GOT3 (cell line): Measurements from ENCODE around the gene TPPP2.

Experiments used
- DNase-seq: peaks from one replicate; lab custom pipeline; 2025; ENCODE audit warnings: mixed read lengths; lab: John Stamatoyannopoulos, UW

Gene TPPP2

DNA sequence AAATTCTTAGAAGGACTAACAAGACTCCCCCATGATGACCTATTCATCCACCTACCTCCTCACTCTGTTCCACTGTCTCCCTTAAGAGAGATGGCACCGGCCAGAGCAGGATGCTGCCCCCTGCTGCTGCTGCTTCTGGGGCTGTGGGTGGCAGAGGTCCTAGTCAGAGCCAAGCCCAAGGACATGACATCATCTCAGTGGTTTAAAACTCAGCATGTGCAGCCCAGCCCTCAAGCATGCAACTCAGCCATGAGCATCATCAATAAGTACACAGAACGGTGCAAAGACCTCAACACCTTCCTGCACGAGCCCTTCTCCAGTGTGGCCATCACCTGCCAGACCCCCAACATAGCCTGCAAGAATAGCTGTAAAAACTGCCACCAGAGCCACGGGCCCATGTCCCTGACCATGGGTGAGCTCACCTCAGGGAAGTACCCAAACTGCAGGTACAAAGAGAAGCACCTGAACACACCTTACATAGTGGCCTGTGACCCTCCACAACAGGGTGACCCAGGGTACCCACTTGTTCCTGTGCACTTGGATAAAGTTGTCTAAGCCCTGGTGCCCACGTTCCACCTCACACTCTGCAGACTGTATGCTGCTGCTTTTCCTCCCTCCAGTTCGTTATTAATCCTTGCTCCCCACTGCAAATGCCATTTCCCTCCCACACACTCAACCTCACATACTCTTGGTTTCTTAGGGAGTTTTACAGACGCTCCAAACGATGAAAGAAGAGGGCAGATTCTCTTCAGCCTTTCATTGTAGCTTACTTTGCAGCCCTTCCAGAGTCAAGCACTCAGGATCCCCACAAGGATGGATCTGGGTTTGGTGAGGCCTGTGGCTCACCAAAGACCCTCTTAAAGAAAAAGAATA, 28.0 kb downstream of the TPPP2 start, which contains the start of gene RNASE8:
RNASE8 (plus strand) TSS at position 20 of the 873 bp plus-strand sequence; CDS start at position 91, 71 bp downstream.
- no peak for DNase-seq

DNA sequence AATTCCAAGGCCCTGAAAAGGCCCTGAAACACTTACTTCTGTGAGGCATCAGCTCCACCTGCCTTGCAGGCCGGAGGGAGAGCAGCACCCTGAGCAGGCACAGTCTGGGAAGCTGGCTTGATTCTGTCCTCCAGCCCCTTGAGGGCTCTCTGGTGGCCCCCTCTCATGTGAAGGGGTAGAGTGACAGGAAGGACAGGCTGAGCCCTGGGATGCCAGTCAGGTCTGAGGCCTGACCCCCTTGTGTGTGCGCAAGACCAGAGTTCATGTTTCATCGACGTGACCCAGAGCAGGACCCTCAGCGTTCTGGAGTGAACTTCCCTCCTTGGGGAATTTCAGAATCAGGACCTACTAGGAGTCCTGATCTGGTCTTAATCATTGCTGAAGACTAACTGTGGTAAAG, 28.9 kb downstream of the TPPP2 start:
- no peak for DNase-seq

- DNase-seq = no peak
These were observed 30.0 kb downstream of the TPPP2 start for GRCh38 chr14:21059842-21060613.

GRCh38 chr14:21060614-21061346, 30.8 kb downstream of the TPPP2 start:
- no peak for DNase-seq

GRCh38 chr14:21061347-21061668, 31.3 kb downstream of the TPPP2 start:
- no peak for DNase-seq

DNA sequence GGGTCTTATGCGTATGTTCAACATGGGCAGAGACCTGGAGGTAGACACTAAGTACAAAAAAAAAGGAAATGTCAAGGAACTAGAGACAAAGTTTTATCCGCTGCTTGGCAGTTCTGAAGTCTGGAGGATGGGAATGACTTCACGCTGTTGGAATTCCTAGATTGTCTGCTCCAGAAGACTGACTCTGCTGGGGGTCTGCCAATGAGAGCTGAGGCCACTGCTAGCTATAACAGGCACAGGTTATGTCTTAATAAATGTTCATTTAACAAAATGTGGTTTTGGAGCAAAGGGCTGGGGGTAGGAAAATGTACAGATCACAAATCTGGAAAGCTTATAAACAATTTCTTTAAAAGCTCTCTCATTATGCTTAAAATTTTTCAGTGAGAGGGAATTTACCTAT, 33.5 kb downstream of the TPPP2 start:
- no peak for DNase-seq

GRCh38 chr14:21066882-21067502, 37.0 kb downstream of the TPPP2 start:
- no peak for DNase-seq

GRCh38 chr14:21068521-21069387, 38.7 kb downstream of the TPPP2 start:
- DNase-seq = no peak

DNA sequence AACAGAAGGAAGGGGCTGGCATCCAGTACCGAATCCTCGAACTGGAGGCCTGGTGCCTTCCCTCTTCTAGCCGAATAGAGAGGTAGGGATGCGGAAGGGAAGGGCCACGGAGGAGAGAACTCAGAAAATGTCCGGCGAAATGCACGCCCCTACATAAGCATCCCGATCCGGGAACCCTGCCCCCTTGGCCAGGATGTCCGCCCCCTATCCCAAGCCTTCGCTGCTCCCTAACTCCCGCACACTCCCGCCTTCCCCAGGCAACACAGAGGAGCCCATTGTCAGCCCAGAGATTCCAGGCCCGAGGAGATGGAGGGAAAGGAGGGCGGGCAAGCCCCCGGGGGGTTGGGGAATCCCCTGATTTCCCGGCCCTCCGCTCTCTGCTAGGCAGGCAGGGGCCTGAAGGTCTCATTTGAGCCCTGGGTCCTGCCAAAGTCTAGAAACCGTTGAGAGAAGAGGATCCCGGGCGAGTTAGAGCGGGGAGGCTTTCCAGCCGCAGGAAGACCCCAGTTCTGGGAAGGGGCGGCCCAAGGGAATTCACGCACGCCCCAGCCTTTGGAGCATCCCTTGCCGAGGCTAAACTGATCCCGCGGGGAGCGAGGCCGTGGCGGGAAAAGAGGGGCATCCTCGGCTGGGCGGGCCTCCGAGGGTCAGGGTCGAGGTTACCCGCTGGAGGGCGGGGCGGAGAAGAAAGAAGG, 39.5 kb downstream of the TPPP2 start:
- no peak for DNase-seq

- DNase-seq = no peak
These were observed 40.1 kb downstream of the TPPP2 start, which contains the start of gene ARHGEF40 for GRCh38 chr14:21070083-21070609. ARHGEF40 (plus strand) TSS chr14:21070304; CDS start chr14:21070397, 93 bp downstream.

- no peak for DNase-seq
These were observed 40.7 kb downstream of the TPPP2 start for GRCh38 chr14:21070610-21071224.

DNA sequence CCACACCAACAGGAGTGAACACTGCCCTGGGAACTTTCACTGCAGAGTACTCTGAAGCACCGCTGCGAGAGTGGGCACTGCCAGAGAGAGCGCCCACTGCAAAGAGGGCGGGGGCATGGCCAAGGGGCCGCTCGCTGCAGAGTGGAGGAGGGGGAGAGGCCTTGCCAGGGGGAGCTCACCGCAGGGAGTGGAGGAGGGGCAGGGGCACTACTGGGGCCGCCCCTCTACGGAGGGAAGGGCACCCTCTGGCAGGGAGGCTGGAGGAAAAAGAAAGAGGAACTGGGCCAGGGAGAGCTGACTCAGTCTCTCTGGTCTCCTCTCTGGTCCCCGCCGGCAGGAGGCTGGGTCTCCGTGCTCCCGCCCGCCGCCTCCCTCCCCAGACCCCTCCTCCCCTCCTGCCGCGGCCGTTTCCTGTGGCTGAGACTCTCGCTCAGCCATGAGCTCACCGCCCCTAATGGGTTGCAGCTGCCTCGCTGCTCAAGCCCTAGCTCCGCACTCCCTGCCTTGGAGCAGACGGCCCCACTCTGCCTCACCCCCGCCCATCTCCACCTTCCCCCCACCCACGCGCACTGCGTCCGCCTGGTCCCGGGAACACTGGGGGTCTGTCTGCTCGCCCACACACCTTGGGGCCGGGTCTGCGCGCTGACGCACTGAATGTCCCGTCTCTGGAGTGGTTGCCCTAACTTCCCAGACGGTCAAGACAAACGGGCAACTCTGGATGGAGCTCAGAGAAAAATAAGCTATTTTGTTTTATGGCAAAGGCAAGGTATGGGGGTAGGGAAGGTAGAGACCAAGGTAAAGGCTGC, 41.4 kb downstream of the TPPP2 start:
- DNase-seq = no peak

DNA sequence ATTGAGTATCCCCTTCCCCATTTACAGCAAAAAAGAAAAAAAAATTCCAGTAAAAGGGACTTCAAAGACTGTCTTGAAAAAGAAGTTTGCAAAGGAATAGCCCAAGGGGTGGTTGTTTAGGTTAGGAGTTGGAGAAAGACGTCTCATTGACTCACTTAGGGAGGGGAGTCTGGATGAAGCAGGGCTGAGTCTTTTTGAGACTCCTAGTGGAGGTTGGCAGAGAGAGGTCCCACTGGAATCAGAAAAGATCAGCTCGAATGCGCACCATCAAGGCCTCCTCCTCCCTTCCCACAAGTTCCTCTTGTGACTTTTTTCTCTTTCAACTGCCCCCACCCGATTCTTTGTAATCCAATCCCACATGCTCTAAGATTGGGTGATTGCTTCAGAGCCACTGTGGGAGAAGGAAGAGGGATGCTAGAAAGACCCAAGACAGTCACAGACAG, 42.0 kb downstream of the TPPP2 start:
- DNase-seq = no peak

DNA sequence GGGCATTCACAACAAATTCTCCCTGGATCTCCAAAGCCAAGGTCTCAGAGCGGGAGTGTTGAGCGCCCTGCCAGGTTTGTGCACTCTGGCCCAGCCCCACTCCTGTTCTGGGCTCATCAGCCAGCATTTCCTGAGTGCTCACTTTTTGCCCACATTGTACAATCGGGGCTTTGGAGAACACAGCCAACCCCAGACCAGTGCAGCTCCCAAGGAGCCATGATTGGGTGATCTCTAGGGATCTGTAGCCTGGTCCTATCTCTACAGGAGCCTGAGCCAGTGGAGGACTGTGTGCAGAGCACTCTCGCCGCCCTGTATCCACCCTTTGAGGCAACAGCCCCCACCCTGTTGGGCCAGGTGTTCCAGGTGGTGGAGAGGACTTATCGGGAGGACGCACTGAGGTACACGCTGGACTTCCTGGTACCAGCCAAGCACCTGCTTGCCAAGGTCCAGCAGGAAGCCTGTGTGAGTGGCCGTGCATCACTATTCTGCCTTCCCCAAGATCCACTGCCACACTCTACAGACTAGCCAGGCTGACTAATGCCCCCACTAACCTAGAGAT, 42.8 kb downstream of the TPPP2 start:
- DNase-seq = no peak

DNA sequence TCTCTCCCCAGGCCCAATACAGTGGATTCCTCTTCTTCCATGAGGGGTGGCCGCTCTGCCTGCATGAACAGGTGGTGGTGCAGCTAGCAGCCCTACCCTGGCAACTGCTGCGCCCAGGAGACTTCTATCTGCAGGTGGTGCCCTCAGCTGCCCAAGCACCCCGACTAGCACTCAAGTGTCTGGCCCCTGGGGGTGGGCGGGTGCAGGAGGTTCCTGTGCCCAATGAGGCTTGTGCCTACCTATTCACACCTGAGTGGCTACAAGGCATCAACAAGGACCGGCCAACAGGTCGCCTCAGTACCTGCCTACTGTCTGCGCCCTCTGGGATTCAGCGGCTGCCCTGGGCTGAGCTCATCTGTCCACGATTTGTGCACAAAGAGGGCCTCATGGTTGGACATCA, 43.9 kb downstream of the TPPP2 start:
- no peak for DNase-seq

DNA sequence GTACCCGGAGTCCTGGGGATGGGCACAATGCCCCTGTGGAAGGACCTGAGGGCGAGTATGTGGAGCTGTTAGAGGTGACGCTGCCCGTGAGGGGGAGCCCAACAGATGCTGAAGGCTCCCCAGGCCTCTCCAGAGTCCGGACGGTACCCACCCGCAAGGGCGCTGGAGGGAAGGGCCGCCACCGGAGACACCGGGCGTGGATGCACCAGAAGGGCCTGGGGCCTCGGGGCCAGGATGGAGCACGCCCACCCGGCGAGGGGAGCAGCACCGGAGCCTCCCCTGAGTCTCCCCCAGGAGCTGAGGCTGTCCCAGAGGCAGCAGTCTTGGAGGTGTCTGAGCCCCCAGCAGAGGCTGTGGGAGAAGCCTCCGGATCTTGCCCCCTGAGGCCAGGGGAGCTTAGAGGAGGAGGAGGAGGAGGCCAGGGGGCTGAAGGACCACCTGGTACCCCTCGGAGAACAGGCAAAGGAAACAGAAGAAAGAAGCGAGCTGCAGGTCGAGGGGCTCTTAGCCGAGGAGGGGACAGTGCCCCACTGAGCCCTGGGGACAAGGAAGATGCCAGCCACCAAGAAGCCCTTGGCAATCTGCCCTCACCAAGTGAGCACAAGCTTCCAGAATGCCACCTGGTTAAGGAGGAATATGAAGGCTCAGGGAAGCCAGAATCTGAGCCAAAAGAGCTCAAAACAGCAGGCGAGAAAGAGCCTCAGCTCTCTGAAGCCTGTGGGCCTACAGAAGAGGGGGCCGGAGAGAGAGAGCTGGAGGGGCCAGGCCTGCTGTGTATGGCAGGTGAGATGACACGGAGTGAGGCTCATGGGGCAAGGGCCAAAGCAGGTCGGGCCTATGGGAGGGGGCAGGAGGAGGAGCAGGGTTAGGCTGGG, 44.6 kb downstream of the TPPP2 start:
- no peak for DNase-seq

GRCh38 chr14:21075719-21076437, 45.9 kb downstream of the TPPP2 start:
- DNase-seq = no peak
